GM21576 (cell line): ENCODE results near the gene CHST9.
"Not testable (repeated sequence)": the region's sequence is repeated elsewhere in the genome, so short reads cannot be mapped to it uniquely, and the experiment has no call there.

Experiments
- ATAC-seq: cut with Tn5 transposase; IDR thresholded peaks from one replicate; pipeline ENCODE4 v1.9.1; 2021; ENCODE audit warnings: mild to moderate bottlenecking, moderate library complexity; ENCODE audit not compliant: unreplicated experiment

Gene CHST9

GRCh38 chr18:27185025-27185763, at the start of gene CHST9:
Gene CHST9, minus strand, starts transcription at chr18:27185308. Its CDS starts 42,499 bp downstream, at chr18:27142809.
- no peak for ATAC-seq

GRCh38 chr18:27232355-27232754, 47.2 kb upstream of the CHST9 start:
- not testable (repeated sequence) for ATAC-seq

- ATAC-seq: not testable (repeated sequence)
Measured at GRCh38 chr18:27231671-27232070, 46.6 kb upstream of the CHST9 start.

- ATAC-seq: not testable (repeated sequence)
Measured at GRCh38 chr18:27231221-27231620, 46.1 kb upstream of the CHST9 start.

- ATAC-seq: no peak
Measured at GRCh38 chr18:27227721-27228120, 42.6 kb upstream of the CHST9 start.

- no peak for ATAC-seq
Measured at GRCh38 chr18:27226556-27227075, 41.5 kb upstream of the CHST9 start.

GRCh38 chr18:27225947-27226481, 40.9 kb upstream of the CHST9 start:
- no peak for ATAC-seq

GRCh38 chr18:27223526-27224291, 38.6 kb upstream of the CHST9 start:
- ATAC-seq: no peak

- no peak for ATAC-seq
Measured at GRCh38 chr18:27214831-27215230, 29.7 kb upstream of the CHST9 start.

- ATAC-seq: no peak
Measured at GRCh38 chr18:27213123-27213717, 28.1 kb upstream of the CHST9 start.

- ATAC-seq: no peak
Measured at GRCh38 chr18:27211569-27211968, 26.5 kb upstream of the CHST9 start.

GRCh38 chr18:27206411-27206810, 21.3 kb upstream of the CHST9 start:
- ATAC-seq: no peak

GRCh38 chr18:27202741-27203140, 17.6 kb upstream of the CHST9 start:
- no peak for ATAC-seq

GRCh38 chr18:27198036-27198435, 12.9 kb upstream of the CHST9 start:
- ATAC-seq: no peak

- no peak for ATAC-seq
Measured at GRCh38 chr18:27188309-27188708, 3.2 kb upstream of the CHST9 start.

GRCh38 chr18:27185897-27186296, 789 bp upstream of the CHST9 start:
- ATAC-seq: no peak

- no peak for ATAC-seq
Measured at GRCh38 chr18:27184115-27185024, 738 bp downstream of the CHST9 start.

GRCh38 chr18:27181726-27182125, 3.4 kb downstream of the CHST9 start:
- no peak for ATAC-seq

GRCh38 chr18:27178424-27178823, 6.7 kb downstream of the CHST9 start:
- ATAC-seq: no peak

- no peak for ATAC-seq
Measured at GRCh38 chr18:27175914-27176313, 9.2 kb downstream of the CHST9 start.
